ENCODE measurements around the gene DENND1B.

- TF ChIP-seq, protein P1, sequence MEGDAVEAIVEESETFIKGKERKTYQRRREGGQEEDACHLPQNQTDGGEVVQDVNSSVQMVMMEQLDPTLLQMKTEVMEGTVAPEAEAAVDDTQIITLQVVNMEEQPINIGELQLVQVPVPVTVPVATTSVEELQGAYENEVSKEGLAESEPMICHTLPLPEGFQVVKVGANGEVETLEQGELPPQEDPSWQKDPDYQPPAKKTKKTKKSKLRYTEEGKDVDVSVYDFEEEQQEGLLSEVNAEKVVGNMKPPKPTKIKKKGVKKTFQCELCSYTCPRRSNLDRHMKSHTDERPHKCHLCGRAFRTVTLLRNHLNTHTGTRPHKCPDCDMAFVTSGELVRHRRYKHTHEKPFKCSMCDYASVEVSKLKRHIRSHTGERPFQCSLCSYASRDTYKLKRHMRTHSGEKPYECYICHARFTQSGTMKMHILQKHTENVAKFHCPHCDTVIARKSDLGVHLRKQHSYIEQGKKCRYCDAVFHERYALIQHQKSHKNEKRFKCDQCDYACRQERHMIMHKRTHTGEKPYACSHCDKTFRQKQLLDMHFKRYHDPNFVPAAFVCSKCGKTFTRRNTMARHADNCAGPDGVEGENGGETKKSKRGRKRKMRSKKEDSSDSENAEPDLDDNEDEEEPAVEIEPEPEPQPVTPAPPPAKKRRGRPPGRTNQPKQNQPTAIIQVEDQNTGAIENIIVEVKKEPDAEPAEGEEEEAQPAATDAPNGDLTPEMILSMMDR (conservative IDR thresholded peaks at IDR 0.05; ENCODE audit: low read depth, low read length) = no peak
- no peak for TF ChIP-seq EZH2 (IDR thresholded peaks at IDR 0.05; ENCODE audit: borderline replicate concordance, low read depth, low read length, poor library complexity, severe bottlenecking)
These were observed 304.9 kb downstream of the DENND1B start for GRCh38 chr1:197470330-197470729.
